NCI-H128 (cell line): ENCODE results near the gene INTS13.
"Not testable (repeated sequence)": the region's sequence is repeated elsewhere in the genome, so short reads cannot be mapped to it uniquely, and the experiment has no call there.

Experiments used
- DNase-seq: peaks from one replicate; lab custom pipeline; 2025; ENCODE audit not compliant: unreplicated experiment; lab: John Stamatoyannopoulos, UW

The INTS13 gene

DNA sequence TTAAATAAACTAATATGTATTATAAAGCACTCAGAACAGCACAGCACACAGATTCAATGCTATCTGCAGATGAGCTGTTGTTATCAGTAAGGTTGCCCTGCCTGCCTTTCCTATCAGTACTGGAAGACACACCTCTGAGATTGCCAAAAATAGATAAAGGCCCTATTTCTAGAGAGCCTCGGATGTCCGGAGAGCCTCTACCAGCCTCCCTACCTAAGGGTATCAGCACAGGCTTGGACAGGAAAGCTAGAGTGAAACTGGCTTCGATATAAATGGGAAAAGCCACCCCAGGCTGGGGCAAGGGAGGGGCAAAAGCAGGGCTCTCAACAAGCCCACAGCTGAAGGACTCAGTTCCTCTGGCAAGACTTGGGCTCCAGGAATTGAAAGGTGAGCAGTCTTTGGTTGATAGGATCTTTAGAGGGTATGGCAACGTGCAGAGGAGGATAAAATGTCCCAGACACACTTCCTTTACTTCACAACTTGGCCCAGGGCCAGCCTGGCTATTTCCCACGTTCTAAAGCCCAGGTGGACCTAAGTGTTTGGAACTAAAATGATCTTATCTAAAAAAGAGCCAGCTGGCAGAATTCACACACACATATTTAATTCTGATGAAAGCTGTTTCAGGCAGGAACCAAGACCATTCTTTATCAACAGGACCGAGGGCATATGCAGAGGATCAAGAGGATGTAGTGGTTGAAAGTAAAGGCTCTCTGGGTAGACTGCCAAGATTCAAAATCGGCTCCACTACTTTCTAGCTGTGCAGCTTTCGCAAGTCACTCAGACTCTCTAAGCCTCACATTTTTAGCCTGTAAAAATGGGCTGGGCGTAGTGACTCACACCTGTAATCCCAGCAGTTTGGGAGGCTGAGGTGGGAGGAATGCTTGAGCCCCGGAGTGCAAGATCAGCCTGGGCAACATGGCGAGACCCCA is 67.0 kb downstream of the INTS13 start:
- peak; percentile 68 for DNase-seq

DNA sequence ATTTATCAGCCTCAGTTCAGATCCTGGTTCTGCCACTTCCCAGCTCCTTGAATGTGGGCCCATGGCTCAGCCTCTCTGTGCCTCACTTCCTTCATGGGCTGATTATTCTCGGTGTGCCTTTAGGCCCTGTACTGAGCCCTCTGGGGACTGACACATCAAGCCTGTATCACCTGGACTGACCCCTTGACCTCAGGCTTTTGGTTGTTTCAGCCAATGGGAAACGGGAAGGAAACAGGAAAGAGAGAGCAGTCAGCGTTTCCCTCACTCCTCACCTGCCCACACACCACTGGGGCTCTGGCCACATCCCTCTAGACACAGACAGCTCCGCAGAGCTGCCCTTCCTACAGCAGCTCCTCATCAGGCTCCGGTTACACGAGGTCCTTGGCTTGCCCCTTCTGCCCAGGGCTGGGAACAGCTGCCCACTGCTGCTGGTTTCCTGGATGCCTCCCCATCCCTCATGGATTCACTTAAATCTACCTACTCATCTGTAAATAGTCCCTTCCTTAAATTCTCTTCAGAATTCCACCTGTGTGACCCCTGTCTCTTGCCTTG is 67.8 kb downstream of the INTS13 start:
- DNase-seq = no peak

DNA sequence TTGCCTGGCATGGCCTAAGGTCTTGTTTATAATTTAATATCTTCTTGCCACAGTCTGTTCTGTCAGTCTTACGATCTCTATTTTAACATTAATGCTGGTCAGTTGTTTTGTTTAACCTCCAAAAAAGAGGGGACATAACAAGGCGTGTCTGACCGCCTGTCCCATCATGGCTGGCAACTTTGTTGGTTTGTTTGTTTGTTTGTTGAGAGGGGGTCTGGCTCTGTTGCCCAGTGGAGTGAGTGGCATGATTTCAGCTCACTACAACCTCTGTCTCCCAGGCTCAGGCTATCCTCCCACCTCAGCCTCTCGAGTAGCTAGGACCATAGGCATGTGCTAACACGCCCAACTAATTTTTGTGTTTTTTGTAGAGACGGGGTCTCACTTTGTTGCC is 68.7 kb downstream of the INTS13 start:
- DNase-seq = no peak

DNA sequence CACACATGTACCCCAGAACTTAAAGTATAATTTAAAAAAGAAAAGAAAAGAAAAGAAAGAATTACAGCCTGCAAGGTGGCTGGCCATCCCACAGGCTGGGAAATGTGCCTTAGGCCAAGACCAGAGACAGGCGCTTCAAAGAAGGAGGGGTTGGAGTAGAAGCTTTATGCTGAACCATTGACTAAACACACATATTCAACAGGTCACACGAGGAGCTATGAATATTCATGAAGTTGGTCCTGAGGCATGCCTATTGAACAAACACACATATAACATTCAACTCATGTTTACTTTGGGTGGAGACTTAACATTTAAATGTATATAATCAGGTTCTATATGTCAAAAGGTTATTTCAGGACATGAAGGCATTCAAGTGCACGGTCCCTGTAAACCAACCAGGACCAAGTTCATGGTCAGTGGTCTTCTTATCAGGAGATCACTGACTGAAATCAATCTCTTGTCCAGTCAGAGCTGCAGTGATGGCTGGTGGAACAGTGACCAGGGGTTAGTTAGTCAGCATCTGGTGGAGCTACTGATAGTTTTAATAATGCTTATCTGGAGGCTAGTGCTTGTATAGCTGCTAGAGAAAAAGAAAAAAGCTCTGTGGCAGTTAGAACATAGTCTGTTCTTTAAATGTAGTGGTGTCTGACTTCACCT is 69.2 kb downstream of the INTS13 start:
- DNase-seq = no peak

DNA sequence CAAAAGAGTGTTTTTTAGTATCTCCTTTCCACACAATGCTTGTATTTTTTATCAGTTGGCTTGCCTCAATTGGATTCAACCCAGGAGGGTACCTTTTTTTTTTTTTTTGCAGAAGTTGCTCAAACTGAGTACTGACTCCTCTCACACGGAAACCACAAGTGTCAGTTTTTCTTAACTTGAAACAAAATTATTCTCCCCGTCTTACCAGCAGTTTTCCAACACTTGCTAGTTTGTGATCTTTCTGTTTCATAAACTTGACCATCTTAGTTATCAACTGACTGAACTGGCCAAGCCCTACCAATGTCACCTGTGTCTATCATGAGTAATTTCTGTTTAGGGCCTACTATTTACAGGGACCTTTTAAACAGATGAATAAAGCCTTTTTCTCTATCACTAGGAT is 70.7 kb downstream of the INTS13 start:
- no peak for DNase-seq

DNA sequence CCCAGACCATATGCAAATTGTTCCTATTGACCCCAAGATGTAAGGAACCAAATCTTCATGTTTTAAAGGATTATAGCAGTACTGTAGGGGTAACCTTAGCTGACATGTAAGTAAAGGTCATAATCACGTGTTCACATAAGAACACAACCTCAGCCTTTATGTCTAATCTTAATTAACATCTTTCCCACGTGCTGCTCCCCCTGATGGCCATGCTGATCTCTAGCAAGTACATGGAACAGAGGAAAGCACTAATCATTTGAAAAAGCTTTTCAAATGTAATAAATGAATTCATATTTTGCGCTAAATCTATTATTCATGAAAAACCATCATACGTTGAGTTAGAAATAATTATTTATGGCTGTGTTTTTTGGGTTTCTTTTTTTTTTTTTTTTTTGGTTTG is 74.3 kb downstream of the INTS13 start:
- no peak for DNase-seq

DNA sequence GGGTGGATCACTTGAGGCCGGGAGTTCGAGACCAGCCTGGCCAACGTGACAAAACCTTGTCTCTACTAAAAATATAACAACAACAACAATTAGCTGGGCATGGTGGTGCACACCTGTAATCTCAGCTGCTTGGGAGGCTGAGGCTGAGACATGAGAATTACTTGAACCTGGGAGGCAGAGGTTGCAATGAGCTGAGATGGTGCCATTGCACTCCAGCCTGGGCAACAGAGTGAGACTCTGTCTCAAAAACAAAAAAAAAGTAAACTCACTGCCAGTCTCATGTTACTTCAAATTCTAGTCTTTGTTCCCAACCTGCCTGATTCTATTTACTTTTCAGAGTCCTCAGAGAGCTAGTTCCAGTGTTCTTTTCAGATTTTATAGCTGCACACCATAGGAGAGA is 75.0 kb downstream of the INTS13 start:
- not testable (repeated sequence) for DNase-seq

DNA sequence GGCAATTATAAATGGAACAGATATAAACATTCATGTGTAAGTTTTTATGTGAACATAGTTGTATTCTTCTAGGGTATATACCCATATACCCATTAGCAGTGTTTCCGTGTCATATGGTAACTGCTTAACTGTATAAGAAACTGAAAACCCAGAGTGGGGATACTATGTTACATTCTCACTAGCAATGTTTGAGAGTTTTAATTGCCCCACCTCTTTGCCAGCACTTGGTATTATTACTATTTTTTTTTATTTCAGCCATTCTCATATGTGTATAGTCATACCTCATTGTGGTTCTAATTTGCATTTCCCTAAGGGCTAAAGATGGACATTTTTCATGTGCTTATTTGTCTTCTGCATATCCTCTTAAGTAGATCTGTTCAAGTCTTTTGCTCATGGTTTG is 76.1 kb downstream of the INTS13 start:
- no peak for DNase-seq

DNA sequence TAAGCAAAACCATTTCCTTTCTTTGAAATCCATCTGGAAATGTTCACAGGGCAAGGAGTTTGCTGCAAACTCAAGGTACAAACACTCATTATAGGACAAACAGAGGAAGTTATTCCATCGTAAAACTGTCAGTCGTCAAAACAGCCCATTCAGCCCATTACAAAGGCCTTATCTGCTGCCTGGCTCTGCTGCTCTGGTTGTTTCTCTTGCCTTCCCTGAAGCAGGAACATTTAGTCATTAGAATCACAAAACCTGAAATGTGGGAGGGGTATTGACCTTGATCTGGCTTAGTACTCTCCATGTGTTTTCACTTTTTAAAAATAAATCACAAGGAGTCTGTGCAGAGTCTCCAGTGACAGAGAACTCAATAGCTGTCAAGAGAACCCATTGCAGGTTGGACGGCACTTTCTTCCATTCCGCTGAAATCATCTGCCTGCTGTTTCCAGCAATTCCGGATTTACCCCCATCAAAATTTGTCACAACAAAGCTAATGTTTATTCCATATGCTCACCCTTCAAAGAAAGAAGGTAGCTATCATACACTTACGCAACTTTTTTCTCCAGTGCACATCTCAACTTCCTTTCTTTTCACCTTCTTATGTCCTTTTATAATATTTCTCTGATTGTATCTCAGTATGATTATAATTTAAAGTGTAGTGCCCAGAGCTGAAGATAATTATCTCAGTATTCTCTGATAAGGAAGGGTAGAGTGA is 80.2 kb downstream of the INTS13 start:
- DNase-seq = no peak

DNA sequence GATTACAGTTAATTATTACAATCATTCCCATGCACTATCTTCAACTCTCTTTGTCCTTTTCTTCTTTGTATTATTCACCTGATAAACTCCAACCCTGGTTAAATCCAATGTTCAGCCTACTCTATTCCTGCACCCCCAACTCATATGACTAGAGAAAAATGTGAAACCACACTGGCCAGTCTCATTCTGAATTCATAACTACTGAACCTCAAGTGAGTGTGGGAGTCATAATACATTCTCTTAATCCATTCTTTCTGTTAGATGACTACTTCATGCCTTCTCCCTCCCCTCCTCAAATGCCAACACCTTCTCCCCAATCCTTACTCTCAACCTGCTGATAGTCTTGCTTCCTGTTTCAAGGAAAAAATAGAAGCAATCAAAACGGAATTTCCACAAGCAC is 82.4 kb downstream of the INTS13 start:
- DNase-seq = no peak
